Neural cell (in vitro differentiated cells): ENCODE data around the gene BPIFB1.

Source experiments
- CTCF ChIP-seq: fragments of 450-650 bp; IDR thresholded peaks from 2 replicates; pipeline ENCODE4 v1.5.1; 2014; ENCODE audit warnings: antibody characterized with exemption, mild to moderate bottlenecking, moderate library complexity; ENCODE audit not compliant: poor library complexity, severe bottlenecking
- EP300 ChIP-seq: fragments of 450-650 bp; conservative IDR thresholded peaks from 2 replicates; pipeline ENCODE4 v1.6.1; 2014; ENCODE audit warnings: antibody characterized with exemption, mild to moderate bottlenecking, moderate library complexity; ENCODE audit not compliant: poor library complexity, severe bottlenecking
- EZH2 ChIP-seq: fragments of 200-600, 300-800 bp; shearing (Covaris generic), sonication (generic); IDR thresholded peaks from 2 replicates; pipeline ENCODE4 v1.6.1; 2014; ENCODE audit warnings: antibody characterized with exemption, low read length, borderline replicate concordance, mild to moderate bottlenecking; ENCODE audit not compliant: insufficient read depth, poor library complexity, severe bottlenecking
- SMC3 ChIP-seq: fragments of 450-650 bp; conservative IDR thresholded peaks from 2 replicates; pipeline ENCODE4 v1.6.1; 2014; ENCODE audit warnings: antibody characterized with exemption, mild to moderate bottlenecking, moderate library complexity; ENCODE audit not compliant: poor library complexity
- TAF1 ChIP-seq: IDR thresholded peaks from 2 replicates; pipeline ENCODE4 v1.6.1; 2012; ENCODE audit warnings: low read depth

- no peak for TF ChIP-seq SMC3
- no peak for TF ChIP-seq CTCF
- TF ChIP-seq EP300, result no peak
- no peak for TF ChIP-seq EZH2
- no peak for TF ChIP-seq TAF1
These were observed 50.6 kb downstream of the BPIFB1 start for GRCh38 chr20:33333616-33334015.
